ENCODE data around the gene ENTHD1.

Gene ENTHD1

GRCh38 chr22:39924286-39924685, 30.7 kb upstream of the ENTHD1 start:
- DNase-seq (ENCODE audit: extremely low read depth, low read depth), result no peak
- no peak for TF ChIP-seq CTCF (IDR thresholded peaks at IDR 0.05; ENCODE audit: low read depth, low read length)

- TF ChIP-seq CTCF (IDR thresholded peaks at IDR 0.05; ENCODE audit: low read depth, low read length), result no peak
These were observed 30.1 kb upstream of the ENTHD1 start for GRCh38 chr22:39923696-39924095.

GRCh38 chr22:39920134-39920743, 26.7 kb upstream of the ENTHD1 start:
- DNase-seq (ENCODE audit: extremely low read depth, low read depth), result no peak
- TF ChIP-seq CTCF (IDR thresholded peaks at IDR 0.05; ENCODE audit: low read depth, low read length), result no peak

More at GRCh38 chr22:39923696-39924095, 30.1 kb upstream of the ENTHD1 start:
- DNase-seq (ENCODE audit: extremely low read depth, low read depth), result no peak

GRCh38 chr22:39917776-39918495, 24.4 kb upstream of the ENTHD1 start:
- TF ChIP-seq CTCF (IDR thresholded peaks at IDR 0.05; ENCODE audit: low read depth, low read length), result no peak
- DNase-seq (ENCODE audit: extremely low read depth, low read depth), result no peak

- TF ChIP-seq CTCF (IDR thresholded peaks at IDR 0.05; ENCODE audit: low read depth, low read length), result no peak
- DNase-seq (ENCODE audit: extremely low read depth, low read depth), result no peak
These were observed 23.7 kb upstream of the ENTHD1 start for GRCh38 chr22:39917197-39917643.

GRCh38 chr22:39916496-39916895, 22.9 kb upstream of the ENTHD1 start:
- DNase-seq (ENCODE audit: extremely low read depth, low read depth), result no peak
- no peak for TF ChIP-seq CTCF (IDR thresholded peaks at IDR 0.05; ENCODE audit: low read depth, low read length)

GRCh38 chr22:39915295-39915726, 21.8 kb upstream of the ENTHD1 start:
- DNase-seq (ENCODE audit: extremely low read depth, low read depth), result no peak
- TF ChIP-seq CTCF (IDR thresholded peaks at IDR 0.05; ENCODE audit: low read depth, low read length), result no peak

Data from AG09319 (cell line).